Measurements from ENCODE around the gene PGAM2.

DNA sequence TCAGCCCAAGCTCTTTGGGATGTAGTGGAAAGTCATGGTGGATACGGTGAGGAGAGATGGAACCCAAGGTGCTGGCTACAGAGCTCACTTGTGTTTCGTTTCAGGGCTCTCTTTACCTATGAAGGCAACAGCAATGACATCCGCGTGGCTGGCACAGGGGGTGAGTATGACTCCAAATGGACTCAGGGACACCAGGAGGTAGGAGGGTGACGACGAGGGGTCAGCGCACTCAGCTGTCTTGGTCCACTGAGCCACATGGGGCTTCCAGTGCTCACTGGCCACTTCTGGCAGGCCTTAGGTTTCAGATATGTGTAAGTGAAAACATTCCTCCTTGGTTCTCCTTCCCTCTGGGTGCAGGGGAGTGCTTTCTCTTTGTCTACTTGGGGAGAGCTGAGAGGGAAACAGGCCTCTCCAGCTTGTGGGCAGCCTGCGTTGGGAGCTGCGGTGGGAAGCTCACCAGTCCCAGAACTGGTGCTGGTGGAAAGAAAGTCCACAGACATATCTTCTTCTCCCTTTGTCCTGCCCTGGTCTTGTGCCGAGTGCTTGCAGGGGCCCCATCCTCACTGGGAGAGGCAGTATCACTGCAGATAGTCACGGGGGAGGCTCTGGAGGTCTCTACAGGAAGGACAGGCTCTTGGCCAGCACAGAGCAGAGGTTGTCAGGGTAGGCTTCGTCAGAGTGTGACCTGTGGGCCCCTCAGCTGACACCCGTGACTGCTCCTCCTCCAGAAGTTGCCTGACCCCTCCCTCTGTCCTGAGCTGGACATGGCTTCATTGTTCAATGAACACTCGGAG, 15.0 kb downstream of the PGAM2 start:
- TF ChIP-seq, protein P1, sequence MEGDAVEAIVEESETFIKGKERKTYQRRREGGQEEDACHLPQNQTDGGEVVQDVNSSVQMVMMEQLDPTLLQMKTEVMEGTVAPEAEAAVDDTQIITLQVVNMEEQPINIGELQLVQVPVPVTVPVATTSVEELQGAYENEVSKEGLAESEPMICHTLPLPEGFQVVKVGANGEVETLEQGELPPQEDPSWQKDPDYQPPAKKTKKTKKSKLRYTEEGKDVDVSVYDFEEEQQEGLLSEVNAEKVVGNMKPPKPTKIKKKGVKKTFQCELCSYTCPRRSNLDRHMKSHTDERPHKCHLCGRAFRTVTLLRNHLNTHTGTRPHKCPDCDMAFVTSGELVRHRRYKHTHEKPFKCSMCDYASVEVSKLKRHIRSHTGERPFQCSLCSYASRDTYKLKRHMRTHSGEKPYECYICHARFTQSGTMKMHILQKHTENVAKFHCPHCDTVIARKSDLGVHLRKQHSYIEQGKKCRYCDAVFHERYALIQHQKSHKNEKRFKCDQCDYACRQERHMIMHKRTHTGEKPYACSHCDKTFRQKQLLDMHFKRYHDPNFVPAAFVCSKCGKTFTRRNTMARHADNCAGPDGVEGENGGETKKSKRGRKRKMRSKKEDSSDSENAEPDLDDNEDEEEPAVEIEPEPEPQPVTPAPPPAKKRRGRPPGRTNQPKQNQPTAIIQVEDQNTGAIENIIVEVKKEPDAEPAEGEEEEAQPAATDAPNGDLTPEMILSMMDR (conservative IDR thresholded peaks at IDR 0.05): no peak
- TF ChIP-seq EZH2 (IDR thresholded peaks at IDR 0.05; ENCODE audit: low read depth): no peak
